T1000 (cell line): ENCODE data around the gene BICD1.
"Not testable (repeated sequence)": the region's sequence is repeated elsewhere in the genome, so short reads cannot be mapped to it uniquely, and the experiment has no call there.

Experiments used
- DNase-seq: peaks from one replicate; lab custom pipeline; 2025; ENCODE audit warnings: mixed read lengths; lab: John Stamatoyannopoulos, UW

Gene BICD1

DNA sequence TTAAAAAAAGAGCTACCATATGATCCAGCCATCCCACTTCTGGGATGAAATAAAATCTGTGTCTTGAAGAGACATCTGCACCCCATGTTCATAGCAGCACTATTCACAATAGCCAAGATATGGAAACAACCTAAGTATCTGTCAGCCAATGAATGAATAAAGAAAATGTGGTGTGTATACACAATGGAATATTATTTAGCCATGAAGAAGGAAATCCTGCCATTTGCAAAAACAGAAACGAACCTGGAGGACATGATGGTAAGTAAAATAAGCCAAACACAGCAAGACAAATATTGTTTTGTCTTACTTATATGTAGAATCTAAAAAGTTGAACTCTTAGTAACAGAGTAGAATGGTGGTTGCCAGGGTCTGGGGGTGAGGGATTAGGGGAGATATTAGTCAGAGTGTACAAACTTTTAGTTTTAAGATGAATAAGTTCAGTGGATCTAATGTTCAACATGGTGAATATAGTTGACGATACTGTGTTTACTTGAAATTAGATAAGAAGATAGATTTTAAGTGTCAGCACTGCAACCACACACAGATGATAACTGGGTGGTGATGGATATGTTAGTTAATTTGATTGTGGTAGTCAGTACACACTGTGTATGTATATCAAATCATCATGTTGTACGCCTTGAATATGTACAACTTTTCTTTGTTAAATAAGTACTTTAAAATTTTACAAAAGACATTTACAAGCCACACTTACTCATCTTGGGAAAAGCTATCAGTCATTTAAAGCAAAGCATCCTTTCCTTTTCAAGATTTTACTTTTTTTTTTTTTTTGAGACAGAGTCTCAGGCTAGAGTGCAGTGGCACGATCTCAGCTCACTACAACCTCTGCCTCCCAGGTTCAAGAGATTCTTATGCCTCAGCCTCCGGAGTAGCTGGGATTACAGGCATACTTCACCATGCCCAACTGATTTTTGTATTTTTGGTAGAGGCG, 89.9 kb downstream of the BICD1 start:
- no peak for DNase-seq

DNA sequence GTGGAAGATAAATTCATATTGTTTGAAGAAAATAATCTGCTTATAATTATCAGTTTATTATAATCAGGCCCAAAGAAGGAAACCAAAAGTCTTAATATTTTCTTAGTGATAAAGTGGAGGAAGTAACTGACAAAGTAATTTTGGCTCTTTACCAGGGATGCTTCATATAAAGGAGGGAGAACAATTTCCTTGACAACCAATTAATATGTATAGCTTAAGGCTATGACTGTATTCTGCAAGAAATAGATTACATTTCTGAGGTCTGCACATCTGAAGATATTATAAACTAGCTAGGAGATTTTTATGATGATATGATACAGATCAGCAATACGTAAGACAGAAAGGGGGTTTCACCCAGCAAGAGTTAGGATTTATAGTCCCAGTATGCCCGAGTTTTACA, 90.8 kb downstream of the BICD1 start:
- DNase-seq, result no peak

DNA sequence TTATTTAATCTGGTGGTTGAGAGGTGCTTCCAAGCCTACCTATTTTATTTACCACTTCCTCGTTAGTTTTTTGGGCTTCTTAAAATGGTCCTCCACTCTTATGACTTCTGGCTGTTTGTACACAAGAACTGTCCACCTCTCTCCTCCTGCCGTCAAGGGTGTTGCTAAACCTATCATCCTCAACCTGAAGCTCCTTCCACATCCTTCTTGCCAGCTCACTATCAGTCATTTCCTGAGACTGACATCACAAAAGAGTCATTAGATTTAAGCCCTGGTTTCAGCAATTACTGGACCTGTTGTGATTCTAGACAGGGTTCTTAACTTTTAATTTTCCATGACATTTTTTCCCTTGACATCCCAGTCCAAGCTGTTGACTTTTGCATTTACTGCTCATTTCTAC, 91.9 kb downstream of the BICD1 start:
- DNase-seq, result no peak

DNA sequence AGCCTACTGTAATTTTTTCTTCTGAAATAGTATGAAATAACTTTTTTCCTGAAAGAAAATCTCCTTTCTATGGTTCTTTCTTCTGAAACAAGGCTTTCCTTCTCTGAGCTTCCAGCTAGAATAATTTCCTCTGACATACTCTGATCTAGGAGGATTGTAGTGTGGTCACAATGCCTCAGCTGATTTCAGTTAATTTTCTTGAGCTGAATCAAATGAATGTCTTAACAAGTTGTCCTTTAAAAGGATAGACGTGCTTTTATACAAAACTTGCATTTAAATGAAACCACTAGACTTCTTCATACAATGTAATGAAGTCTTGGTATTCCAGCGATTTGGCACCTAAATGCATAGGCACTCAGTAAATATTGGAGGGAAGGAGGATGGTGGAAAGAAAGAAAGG, 94.4 kb downstream of the BICD1 start:
- DNase-seq, result no peak

DNA sequence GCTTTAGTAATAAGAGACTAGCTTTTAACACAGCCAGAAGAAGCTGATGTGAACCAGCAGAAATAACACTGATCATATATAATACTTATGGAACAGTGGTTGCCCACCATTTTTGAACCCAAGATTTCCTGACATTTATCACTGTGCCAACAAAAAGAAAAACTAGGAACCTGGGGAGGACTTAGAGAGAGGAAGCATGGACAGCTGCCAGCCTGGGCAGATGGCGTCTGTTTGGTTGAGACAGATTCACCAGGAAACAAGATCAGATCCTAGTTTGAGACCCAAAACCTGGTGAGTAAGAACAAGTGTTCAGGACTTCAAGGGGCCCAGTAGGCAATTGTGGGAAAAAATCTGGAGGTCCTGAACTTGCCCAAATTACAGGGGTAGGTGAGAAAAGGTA, 95.3 kb downstream of the BICD1 start:
- DNase-seq, result no peak

DNA sequence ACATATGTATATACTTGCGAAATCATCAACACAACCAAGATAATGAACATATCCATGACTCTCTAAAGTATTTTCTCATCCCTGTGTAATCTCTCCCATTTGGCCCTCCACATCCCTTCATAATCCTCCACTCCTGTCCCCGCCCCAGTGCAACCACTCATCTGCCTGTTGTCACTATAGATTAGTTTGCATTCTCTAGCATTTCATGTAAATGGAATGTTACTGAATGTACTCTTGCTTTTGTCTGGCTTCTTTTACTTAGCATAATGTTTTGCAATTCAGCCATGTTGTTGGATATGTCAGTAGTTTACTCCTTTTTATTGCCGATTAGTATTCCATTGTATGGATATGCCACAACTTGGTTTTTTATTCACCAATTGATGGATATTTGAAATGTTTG, 99.1 kb downstream of the BICD1 start:
- no peak for DNase-seq

DNA sequence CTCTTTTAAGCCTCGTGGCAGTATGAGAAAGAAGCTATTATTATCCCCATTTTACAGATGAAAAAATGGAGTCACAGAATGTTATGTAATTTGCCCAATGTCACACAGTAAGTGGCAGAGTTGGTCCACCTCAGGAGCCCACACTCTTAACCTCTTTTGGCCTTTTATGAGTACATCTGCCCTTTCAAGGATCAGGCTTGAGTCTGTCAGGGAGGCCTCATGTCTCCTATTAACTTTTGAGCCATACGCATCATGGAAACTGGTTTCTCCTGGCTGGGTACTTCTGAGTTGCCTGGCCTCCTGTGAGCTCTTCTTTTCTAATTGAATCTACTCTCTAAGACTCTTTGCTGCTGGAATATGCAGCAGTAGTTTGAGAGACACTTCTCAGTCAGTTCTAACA, 101.7 kb downstream of the BICD1 start:
- DNase-seq, result no peak

DNA sequence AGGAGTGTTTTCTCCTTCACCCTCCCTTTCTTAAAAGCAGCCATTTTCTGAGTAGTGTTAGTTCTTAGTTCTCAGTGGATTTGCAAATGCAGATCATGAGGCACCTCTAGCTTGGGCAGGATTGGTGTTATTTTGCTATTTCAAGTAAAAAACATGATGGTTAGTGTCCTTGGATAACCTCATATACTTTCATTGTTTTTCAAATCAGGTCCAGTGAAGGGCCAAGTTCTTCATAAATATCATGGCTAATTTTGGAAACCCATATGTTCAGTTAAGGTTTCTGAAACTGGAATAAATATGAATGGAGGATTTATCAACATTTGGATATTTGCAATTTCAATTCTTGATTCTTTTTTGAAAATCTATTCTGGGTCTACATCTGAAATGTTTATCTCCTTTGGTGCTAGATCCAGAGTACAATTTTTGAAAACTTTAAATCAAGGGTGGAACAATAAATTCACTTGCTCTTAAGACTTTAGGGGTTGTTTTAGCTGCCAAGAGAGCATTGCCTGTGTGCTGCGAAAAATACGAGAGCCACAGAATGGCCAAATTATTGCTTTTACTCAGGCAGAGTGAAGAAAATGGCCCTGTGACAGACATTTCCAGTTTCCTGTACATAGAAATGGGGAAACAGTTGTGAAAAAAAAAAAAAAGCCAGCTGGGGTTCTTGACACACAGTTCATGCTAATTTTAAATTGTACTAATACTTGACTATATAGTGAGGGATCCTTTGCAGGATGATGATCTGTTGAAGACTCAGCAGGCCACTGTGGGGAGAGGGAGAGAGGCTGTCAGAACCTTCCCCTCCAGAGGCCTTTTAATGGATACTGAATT, 104.6 kb downstream of the BICD1 start:
- DNase-seq, result no peak

DNA sequence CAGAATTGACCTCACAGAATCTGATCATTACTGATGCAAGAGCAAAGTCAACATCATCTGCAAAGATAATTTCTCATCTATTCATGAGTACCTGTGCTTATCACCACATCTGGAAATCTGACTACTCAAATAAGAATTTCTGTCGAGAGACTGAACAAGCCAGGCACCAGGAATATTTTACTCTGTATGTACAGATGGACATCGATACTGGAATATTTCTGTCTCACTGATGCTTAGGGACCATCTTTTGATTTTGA, 105.2 kb downstream of the BICD1 start:
- DNase-seq, result no peak

DNA sequence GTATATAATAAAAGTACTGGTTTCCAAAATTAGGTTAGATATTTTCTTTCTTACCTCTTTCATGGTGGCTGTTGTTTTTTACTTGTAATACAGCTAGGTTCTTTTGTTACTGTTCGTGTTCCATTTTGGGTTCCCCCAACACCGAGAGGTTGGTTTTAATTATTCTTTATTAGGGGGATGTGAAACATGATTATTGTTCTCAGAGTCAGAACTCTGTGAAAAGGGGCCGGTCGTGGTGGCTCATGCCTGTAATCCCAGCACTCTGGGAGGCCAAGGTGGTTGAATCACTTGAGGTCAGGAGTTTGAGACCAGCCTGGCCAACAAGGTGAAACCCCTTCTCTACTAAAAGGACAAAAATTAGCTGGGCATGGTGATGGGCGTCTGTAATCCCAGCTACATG, 108.1 kb downstream of the BICD1 start:
- no peak for DNase-seq

DNA sequence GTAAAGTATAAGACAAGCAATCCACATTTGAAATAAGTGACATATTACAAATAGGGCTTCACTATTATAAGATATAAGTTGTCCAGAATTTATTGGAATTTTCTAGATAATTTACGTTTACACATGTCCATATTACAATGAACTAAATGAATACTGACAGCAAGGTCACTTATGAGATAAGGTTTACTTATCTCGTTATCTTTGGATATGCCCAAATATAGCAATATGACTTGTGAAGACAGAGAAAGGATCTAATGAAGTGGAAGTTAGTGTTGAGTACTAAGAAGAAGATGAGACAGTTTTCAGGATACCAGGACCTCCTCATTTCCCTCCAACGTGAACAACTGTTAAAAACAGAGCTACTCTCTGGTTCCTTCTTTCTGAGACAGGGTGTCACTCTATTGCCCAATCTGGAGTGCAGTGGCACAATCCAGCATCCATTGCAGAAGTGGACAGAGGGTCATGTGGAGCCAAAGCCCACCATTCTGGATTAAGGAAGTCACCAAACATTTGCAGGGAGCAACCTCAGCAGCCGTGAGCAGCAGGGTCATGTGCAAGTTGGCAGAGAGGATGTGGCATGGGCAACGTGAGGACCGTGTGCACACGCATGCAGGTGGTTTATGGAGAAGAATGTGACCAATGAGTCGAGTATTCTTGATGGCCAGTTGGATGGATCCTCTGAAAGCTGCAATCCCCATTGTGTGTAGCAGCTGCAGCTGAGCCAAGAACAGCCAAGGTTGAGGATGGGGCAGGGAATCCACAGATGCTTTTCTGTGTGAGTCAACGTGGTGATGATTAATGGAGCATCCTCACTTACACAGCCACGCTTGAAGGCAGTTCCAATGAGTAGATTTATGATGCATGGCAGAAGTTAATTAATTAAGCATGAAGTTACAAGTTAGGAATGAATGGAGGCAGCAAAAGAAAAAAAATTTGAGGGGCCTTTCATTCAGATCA, 111.0 kb downstream of the BICD1 start:
- DNase-seq, result peak; percentile 23

DNA sequence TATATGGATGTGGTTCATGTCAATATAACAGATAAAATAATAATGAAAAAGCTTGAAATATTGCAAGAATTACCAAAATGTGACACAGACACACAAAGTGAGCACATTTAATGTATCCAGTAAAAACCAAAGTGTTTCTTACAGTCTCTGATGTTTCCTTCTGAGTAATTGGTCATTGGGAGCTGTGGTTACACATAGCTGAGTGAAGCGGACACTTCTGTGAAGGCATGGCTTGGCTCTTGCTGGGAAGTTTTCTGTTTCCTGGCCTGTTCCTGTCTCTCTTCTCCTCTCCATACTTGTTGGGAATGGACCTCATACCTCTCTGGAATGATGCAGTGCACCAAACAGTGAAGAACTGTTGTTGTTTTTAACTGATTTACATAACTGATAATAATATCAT, 117.3 kb downstream of the BICD1 start:
- DNase-seq, result no peak

DNA sequence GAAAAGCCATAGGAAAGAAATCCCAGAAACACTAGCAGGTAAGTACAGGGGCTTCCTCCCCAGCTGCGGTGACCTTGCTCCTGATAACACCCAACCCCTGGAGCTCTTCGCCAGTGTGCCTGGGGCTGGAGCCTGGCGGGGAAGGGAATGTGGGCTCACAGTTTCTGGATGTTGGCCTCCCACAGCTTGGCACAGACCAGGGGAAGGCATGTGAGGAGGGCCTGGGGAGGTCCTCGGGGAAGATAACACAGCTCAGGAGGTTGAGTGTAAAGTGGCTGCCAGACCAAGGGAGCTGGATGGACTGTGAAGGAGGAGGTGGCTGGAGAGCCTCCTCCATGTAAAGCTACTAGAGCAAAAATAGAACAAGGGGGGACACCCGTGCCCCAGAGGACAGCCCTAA, 120.1 kb downstream of the BICD1 start:
- DNase-seq, result no peak

DNA sequence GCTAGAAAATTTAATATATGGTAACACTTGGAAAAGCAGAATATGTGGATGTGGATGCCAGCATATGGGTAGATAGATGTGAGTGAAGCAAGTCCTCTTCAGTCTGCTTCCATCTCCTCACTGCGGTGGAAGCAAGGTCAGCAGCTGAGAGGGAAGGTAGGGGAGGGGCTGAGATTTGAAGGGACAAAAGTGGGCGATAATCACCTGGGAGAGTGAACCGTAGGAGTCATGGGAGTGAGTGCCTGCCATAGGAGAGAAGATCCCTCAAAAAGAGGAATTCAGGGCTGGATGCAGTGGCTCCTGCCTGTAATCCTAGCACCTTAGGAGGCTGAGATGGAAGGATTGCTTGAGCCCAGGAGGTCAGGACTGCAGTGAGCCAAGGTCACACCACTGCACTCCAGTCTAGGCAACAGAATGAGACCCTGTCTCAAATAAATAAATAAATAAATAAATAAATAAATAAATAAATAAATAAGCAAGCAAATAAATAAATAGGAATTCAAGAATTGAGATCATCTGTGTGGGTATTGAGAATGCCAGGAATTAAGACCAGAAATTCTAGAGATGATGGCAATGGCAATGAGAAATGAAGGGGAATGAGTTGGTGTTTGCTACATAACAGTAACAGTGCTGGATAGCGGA, 123.4 kb downstream of the BICD1 start:
- DNase-seq, result no peak

DNA sequence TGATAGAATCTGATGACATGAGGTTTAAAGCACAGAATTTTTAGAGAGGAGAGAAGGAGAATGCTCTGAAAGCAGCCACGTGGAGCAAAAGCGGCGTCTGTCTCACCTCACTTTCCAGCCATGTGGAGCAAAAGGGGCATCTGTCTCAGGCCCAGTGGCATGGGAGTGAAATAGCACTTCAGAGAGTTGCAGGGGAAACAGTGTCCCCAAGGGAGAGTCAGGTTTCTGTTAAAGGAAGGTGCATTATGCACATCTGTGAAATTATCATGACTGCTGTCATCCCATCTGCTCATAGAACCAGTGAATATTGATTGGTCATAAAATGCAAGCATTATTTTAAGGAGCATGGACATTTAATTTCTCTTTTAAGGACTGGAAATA, 124.0 kb downstream of the BICD1 start:
- DNase-seq, result no peak

DNA sequence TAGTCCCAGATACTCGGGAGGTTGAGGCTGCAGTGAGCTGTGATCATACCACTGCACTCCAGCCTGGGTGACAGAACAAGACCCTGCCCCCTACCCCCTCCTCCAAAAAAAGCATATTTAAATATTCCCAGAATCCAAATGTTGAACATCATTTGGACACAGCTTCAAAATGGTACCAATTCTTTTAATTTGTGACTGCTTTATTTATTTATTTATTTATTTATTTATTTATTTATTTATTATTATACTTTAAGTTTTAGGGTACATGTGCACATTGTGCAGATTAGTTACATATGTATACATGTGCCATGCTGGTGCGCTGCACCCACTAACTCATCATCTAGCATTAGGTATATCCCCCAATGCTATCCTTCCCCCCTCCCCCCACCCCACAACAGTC, 124.7 kb downstream of the BICD1 start:
- not testable (repeated sequence) for DNase-seq

DNA sequence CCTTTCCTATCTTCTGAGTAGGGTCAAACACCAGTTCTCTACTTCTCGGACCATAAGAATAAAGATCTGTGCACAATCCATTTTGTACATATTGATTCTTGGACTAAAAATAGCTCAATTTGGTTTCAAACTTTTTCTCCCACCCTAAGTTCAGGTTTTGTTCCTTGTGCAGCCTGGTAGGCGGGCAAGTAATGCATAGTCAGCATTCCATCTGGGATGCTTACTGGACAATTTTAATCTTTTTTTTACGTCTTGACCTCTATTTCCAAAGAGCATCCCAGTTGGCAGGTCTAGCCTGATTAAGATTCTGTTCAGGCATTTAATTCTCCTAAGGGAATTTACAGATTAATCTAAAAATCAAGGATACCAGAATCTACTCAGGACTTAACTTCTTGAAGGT, 126.9 kb downstream of the BICD1 start:
- DNase-seq, result no peak

DNA sequence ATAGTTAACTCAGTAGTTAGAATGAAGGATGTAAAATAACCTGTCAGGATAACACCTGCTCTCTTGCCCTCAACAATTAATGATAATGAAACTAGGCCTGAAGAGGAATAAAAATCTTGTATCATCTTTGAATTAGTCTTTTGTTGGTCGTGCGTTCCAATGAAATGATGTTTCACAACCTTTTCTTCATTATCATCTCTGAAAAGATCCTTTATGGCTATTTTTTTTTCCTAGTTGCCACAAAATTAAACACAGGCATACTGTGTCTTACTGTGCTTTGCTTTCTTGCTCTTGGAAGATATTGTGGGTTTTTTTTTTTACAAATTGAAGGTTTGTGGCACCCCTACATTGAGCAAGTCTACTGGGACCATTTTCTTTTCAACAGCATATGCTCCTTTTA, 128.6 kb downstream of the BICD1 start:
- DNase-seq, result no peak

DNA sequence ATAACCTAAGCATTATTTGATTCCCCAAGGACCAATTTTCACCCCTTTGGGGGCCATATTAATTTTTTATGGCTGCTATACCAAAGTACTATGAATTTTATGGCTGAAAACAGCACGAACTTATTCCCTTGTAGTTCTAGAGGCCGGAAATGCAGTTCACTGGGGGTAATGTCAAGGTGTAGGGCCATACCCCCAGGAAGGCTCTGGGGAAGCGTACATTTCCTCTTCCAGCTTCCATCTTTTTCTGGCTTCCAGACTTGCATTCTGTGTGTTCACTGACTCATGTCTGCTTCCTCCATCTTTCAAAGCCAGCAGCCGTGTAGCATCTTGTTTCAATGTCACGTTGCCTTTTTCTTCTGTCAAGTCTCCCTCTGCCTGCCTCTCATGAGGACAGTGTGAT, 133.5 kb downstream of the BICD1 start:
- DNase-seq, result peak; percentile 55

DNA sequence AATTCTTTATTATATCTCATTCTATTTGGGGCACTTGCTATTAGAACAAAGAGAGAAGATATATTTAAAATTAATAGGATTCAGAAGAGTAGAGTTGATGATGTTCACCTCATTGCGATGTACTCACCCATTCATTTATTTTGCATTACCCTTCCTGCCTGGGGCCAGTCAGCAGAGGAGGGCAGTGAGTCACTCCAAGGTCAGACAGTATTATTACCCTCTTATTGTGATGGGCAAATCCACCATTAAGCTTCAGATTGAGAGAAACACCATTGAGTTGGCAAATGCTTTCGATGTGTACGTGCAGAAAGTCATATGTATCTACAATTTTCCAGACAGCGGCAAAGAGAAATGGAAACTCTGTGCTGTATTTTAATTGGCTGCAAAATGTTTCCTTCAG, 134.2 kb downstream of the BICD1 start:
- peak; percentile 44 for DNase-seq

DNA sequence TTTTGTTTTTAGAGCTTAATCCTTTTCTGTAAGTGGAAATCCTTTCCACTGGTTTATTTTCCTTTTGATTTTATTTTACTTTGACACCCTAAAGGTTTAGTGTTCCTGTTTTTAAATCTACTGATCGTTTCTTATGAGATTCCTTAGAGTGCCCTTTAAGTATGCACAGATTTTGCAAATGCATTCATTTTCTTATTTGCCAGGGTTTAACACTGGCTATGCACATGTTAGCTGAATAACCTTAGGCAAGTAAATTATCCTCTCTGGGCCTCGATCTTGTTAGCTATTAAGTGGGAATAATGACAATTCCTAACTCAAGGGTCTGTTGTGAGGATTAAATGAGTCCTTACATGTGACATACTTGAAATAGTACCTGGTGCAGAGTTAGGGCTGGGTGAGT, 136.0 kb downstream of the BICD1 start:
- no peak for DNase-seq
